ENCODE results near the gene EFCC1. TPM values are rescaled to one million over a fixed set of nuclear protein-coding genes. Genes with fewer than 3 reads are reported as not detected.
A peak's percentile ranks its signal among the peaks of the same experiment; 100 is the strongest.

Gene EFCC1
- total and polyA plus RNA-seq, 2 of the 8 experiments (the other 6 are each of a cell fraction or from before 2014, with no cell fraction given), result 0.14 to 0.37 TPM

DNA sequence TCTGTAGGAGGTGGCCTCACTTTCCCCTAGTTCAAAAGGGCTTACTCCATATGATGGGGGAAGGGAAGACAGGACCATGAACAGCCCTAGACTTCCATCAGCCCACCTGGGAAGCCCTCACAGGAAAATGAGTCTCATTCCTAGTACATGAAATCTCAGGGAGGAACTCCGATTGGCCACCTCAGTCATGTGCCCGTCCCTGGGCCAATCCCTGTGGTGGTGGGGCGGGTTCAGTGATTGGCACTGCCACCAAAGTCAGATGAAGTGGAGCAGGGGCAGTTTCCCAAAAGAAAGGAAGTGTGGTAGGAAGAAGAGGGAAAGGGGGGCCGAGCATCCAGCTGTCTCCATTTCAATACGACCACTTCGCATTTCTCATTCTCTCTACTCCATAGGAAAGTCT is 33.5 kb downstream of the EFCC1 start (continued):
- TF ChIP-seq, protein P1, sequence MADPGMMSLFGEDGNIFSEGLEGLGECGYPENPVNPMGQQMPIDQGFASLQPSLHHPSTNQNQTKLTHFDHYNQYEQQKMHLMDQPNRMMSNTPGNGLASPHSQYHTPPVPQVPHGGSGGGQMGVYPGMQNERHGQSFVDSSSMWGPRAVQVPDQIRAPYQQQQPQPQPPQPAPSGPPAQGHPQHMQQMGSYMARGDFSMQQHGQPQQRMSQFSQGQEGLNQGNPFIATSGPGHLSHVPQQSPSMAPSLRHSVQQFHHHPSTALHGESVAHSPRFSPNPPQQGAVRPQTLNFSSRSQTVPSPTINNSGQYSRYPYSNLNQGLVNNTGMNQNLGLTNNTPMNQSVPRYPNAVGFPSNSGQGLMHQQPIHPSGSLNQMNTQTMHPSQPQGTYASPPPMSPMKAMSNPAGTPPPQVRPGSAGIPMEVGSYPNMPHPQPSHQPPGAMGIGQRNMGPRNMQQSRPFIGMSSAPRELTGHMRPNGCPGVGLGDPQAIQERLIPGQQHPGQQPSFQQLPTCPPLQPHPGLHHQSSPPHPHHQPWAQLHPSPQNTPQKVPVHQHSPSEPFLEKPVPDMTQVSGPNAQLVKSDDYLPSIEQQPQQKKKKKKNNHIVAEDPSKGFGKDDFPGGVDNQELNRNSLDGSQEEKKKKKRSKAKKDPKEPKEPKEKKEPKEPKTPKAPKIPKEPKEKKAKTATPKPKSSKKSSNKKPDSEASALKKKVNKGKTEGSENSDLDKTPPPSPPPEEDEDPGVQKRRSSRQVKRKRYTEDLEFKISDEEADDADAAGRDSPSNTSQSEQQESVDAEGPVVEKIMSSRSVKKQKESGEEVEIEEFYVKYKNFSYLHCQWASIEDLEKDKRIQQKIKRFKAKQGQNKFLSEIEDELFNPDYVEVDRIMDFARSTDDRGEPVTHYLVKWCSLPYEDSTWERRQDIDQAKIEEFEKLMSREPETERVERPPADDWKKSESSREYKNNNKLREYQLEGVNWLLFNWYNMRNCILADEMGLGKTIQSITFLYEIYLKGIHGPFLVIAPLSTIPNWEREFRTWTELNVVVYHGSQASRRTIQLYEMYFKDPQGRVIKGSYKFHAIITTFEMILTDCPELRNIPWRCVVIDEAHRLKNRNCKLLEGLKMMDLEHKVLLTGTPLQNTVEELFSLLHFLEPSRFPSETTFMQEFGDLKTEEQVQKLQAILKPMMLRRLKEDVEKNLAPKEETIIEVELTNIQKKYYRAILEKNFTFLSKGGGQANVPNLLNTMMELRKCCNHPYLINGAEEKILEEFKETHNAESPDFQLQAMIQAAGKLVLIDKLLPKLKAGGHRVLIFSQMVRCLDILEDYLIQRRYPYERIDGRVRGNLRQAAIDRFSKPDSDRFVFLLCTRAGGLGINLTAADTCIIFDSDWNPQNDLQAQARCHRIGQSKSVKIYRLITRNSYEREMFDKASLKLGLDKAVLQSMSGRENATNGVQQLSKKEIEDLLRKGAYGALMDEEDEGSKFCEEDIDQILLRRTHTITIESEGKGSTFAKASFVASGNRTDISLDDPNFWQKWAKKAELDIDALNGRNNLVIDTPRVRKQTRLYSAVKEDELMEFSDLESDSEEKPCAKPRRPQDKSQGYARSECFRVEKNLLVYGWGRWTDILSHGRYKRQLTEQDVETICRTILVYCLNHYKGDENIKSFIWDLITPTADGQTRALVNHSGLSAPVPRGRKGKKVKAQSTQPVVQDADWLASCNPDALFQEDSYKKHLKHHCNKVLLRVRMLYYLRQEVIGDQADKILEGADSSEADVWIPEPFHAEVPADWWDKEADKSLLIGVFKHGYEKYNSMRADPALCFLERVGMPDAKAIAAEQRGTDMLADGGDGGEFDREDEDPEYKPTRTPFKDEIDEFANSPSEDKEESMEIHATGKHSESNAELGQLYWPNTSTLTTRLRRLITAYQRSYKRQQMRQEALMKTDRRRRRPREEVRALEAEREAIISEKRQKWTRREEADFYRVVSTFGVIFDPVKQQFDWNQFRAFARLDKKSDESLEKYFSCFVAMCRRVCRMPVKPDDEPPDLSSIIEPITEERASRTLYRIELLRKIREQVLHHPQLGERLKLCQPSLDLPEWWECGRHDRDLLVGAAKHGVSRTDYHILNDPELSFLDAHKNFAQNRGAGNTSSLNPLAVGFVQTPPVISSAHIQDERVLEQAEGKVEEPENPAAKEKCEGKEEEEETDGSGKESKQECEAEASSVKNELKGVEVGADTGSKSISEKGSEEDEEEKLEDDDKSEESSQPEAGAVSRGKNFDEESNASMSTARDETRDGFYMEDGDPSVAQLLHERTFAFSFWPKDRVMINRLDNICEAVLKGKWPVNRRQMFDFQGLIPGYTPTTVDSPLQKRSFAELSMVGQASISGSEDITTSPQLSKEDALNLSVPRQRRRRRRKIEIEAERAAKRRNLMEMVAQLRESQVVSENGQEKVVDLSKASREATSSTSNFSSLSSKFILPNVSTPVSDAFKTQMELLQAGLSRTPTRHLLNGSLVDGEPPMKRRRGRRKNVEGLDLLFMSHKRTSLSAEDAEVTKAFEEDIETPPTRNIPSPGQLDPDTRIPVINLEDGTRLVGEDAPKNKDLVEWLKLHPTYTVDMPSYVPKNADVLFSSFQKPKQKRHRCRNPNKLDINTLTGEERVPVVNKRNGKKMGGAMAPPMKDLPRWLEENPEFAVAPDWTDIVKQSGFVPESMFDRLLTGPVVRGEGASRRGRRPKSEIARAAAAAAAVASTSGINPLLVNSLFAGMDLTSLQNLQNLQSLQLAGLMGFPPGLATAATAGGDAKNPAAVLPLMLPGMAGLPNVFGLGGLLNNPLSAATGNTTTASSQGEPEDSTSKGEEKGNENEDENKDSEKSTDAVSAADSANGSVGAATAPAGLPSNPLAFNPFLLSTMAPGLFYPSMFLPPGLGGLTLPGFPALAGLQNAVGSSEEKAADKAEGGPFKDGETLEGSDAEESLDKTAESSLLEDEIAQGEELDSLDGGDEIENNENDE (IDR thresholded peaks at IDR 0.05; ENCODE audit: insufficient replicate concordance, low read length), result no peak
- TF ChIP-seq, protein P2, sequence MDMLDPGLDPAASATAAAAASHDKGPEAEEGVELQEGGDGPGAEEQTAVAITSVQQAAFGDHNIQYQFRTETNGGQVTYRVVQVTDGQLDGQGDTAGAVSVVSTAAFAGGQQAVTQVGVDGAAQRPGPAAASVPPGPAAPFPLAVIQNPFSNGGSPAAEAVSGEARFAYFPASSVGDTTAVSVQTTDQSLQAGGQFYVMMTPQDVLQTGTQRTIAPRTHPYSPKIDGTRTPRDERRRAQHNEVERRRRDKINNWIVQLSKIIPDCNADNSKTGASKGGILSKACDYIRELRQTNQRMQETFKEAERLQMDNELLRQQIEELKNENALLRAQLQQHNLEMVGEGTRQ (IDR thresholded peaks at IDR 0.05; ENCODE audit: low read length), result peak; percentile 75
- TF ChIP-seq POLR2AphosphoS5 (IDR thresholded peaks at IDR 0.05; ENCODE audit: low read depth, low read length) (no peak), POU5F1 (IDR thresholded peaks at IDR 0.05; ENCODE audit: low read depth, low read length) (no peak), CHD1 (IDR thresholded peaks at IDR 0.05; ENCODE audit: low read depth, low read length) (no peak)
